Measurements from ENCODE around the gene GPATCH2L.

- TF ChIP-seq CTCF (IDR thresholded peaks at IDR 0.05; ENCODE audit: low read length) (no peak), EZH2 (IDR thresholded peaks at IDR 0.05; ENCODE audit: borderline replicate concordance, low read length) (no peak)
These were observed 39.6 kb downstream of the GPATCH2L start for GRCh38 chr14:76191297-76191696.

Data from OCI-LY1 (cell line).